Femur (tissue), 1 donor: ENCODE data around the gene FBXW4.
"Not testable (repeated sequence)": the region's sequence is repeated elsewhere in the genome, so short reads cannot be mapped to it uniquely, and the experiment has no call there.

Source experiments
- DNase-seq: peaks from one replicate; pipeline ENCODE4 v3.0.0-alpha.2; 2017

The FBXW4 gene

GRCh38 chr10:101651336-101651735 is 43.6 kb downstream of the FBXW4 start:
- DNase-seq, result no peak

DNA sequence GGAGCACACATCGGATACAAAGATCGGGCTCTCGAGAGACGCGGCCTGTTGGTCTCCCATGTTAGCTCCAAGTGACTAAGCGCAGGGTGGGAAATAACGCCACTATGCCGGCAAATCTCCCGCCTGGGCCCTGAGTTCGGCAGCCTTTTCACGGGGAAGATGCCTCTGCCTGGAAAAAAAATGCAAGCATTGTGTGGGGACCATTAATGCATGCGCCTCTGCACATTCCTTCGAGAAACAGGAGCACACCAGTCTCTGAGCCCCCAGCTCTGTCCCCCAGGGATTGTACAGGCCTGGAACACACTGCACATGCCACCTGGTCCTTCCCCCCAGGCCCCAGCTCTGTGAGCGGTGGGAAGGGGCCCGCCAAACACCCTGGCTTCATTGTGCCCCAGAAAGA is 44.1 kb downstream of the FBXW4 start:
- no peak for DNase-seq

DNA sequence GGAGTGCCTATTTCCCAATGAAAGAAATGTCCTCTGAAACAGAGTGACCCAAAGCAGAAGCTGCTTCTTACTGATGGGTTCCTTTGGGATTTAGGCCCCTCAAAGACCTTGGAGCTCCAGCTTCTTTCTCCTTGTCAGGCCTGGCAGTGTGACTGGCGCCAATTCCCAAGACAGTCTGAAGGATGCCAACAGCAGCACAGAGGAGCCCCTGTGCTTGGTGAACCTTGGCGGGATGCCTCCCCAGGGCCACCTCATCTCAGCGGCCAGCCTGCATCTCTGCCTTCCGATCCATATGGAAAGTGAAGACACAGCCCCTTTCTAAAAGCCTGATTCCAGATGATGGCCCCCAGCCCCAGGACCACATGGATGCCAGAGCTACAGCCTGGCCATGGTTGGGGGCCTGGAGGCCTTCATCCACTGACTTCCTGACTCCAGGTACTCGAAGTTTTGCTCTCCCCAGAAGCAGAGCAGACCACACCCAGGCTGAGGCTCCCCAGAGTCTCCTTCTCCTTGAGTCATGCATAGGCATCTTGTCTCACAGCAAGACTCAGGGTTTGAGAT is 45.4 kb downstream of the FBXW4 start:
- DNase-seq, result no peak

GRCh38 chr10:101647255-101647654 is 47.7 kb downstream of the FBXW4 start:
- no peak for DNase-seq

GRCh38 chr10:101646364-101646763 is 48.6 kb downstream of the FBXW4 start:
- peak; percentile 71 for DNase-seq

DNA sequence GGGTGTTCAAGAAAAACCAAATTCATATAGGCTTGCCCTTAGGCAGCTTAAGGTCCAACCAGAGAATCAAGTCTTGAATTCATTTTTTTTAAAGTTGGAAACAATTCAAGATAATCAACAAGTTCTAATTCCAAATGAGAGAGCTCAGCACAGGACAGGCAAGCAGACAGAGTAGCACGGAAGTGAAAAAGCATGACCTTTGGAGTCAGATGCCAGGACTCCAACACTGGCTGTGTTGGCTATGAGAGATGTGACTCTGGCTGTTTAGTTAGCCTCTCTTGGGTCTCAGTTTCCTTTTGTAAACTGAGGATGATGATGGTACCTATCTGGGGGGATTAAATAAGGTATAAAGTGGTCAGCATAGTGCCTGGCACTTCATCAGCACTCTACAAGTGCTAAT is 49.3 kb downstream of the FBXW4 start:
- no peak for DNase-seq

DNA sequence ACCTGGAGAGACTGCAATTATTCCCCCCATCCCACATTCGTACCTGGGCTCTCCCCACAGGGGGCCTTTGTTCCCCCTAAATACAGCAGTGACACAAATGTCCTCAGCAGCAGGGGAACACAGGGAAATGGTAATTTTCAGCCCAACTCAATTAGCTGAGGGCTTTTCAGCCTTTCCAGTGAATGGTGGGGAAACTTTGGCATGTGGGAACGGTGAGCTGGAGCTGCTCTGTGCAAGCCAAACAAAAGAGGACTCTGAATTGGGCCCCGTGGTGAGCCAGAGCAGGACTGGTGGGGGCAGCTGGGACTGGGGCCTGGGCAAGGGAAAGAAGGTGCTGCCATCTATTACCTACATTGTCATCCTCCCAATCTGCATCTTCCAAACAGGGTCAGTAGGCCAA is 51.0 kb downstream of the FBXW4 start:
- DNase-seq, result no peak

GRCh38 chr10:101643546-101643945 is 51.4 kb downstream of the FBXW4 start:
- no peak for DNase-seq

GRCh38 chr10:101639141-101639900 is 55.6 kb downstream of the FBXW4 start:
- no peak for DNase-seq

DNA sequence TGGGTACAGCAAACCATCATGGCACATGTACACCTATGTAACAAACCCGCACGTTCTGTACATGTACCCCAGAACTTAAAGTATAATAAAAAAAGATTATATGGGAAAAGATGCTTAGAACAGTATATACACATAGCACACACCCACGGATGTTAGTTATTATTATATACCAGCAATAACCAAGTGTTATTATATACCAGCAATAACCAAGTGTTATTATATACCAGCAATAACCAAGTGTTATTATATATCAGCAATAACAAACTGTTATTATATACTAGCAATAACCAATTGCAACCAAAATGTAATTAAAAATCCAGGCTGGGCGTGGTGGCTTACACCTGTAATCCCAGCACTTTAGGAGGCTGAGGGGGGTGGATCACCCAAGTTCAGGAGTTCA is 61.5 kb downstream of the FBXW4 start:
- not testable (repeated sequence) for DNase-seq

DNA sequence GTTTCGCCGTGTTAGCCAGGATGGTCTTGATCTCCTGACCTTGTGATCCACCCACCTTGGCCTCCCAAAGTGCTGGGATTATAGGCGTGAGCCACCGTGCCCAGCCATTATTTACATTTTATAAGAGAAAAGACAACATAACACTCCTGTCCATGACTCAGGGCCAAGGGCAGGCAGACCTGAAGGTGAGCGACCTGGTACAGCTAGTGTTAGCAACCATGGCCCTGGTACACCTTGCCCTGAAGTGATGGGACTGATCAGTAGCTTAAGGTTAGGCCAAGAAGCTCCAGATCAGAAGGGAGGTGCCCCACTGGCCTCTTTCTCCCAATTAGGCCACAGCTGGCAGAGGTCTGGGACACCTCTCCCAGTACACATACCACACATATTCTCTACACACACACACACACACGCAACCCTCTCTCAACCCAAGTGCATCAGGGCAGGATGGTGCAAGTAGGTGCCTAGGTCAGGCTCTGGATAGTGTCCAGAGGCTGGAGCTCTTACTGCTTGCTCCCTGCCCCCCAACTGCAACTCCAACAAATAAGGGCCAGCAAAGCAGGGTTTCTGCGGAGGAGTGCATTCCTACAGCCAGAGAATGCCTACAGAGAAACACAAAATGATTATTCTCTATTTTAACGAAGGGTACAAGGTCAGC is 63.0 kb downstream of the FBXW4 start:
- no peak for DNase-seq

GRCh38 chr10:101630633-101630920 is 64.4 kb downstream of the FBXW4 start:
- DNase-seq, result no peak

DNA sequence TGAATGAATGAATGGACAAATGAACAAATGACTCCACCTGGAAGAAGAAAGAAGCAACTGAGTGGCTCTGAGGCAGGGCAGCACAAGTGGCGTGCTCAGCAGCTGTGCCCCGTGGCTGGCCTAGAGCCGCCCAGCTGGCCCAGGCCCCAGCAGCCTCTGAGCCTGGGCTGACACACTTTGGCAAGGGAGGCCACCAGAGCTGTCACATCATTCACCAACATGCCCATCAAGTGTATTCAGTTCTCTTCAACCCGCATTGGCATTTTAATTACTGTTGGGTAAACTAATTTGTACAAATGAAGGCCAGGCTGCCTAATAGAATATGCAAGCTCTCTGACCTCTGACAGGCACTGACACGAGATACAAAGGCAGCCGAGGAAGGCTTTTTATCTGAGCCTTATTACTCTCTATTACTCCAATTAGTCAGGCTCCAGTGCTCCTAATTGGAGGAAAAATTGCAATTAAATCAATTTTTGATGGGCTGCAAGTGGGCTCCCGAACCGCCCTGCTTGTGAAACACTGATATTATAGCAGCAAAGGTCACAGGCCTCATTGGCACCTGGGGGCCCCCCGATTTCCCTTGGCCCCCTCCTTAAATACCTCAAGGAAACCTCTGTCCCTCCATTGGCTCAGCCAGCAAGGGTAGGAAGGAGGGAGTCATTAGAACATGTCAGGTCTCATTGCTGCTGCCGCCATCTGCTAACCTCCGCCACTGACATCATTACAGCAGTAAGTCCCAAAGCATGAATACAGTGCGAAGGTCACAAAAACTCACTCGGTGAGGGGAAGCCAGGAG is 64.9 kb downstream of the FBXW4 start:
- DNase-seq, result no peak

DNA sequence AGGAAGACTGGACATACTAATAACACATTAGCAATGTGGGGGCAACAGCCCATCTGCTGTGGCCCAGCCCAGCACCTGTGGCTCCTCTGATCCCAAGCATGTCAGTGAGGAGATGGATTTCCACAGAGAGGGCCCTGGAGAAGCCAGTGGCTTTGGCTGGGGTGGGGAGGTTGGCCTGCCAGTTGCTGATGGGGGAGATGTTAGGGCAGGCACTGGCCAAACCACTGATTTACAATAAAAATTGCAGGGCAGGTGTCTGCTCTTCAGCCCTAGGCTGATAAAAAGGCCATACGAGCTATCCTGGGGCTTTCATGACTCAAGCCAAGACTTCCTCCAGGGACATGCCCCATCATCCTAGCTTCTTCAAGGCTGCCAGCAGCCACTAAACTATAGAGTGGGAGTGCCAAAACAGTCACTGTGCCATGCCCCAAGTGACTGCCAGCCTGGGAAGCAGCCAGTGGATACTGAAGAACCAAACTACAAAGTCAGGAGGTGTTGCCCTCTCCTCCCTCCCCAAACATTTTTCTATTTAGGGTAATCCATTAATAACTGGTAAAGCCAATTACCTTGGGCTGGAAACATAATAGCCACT is 69.1 kb downstream of the FBXW4 start:
- DNase-seq, result no peak

GRCh38 chr10:101624526-101625102 is 70.4 kb downstream of the FBXW4 start:
- DNase-seq, result no peak

DNA sequence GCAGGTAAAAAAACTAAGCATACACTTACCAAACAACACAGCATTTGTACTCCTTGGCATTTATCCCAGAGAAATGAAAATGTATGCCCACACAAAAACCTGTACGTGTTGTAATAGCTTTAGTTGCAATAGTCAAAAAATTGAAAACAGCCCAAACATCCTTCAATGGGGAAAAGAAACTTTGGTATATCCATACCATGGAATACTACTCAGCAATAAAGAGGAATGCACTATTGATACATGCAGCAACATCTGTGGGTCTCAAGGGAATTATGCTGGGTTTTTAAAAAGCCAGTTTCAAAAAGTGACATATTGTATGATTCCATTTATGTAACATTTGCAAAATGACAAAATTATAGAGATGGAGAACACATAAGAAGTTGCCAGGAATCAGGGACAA is 71.4 kb downstream of the FBXW4 start:
- no peak for DNase-seq

GRCh38 chr10:101619983-101620382 is 75.0 kb downstream of the FBXW4 start:
- no peak for DNase-seq

DNA sequence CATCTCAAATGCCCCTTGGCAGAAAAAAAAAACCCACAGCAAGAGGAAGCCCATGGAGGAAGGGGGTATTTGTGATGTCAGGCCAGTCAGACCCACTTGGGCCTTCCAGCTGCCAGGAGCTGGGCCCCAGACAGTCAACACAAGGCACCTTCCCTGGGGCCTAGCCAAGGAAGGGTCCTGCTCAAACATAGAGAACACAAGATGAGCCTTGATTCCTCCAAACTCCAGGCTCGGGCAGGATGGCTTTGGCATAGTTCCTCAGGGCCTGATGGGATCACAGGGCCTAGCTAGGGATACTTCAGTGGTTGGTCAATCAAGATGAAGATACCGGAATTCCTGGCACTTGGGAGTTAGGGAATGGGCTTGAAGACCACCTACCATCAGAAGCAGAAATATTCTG is 76.1 kb downstream of the FBXW4 start:
- DNase-seq, result no peak

GRCh38 chr10:101617824-101618568 is 77.0 kb downstream of the FBXW4 start:
- DNase-seq, result no peak

DNA sequence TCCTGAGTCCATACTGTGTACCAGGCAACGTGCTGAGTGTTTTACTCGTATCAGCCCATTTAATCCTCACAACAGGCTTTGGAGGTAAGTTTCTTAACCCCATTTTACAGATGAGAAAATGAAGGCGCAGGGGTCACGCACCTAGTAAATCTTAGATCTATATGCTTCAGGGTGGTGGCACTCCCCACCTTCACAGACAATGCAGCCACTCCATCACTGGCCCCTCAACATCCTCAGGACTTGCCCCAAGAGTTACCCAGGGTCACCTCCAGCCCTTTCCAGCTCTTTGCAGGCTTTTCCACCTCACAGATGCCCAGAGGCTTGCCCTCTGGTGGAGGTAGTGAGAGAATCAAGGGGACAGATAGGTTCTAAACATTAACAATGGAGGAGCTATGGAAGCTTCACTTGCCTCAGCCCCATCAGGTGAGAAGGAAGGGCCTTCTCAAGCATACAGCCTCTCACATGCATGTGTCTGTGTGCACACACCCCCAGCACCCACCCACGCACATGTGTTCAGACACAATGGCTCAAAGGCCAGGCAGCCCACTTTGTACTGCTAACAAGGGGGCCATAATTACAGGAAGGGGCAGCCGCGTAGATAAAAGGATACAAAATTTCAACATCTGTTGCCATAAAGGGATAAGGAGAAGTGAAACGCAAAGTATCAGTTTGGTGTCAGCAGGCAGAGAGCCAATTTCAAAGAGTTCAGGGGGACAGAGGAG is 77.7 kb downstream of the FBXW4 start:
- no peak for DNase-seq

DNA sequence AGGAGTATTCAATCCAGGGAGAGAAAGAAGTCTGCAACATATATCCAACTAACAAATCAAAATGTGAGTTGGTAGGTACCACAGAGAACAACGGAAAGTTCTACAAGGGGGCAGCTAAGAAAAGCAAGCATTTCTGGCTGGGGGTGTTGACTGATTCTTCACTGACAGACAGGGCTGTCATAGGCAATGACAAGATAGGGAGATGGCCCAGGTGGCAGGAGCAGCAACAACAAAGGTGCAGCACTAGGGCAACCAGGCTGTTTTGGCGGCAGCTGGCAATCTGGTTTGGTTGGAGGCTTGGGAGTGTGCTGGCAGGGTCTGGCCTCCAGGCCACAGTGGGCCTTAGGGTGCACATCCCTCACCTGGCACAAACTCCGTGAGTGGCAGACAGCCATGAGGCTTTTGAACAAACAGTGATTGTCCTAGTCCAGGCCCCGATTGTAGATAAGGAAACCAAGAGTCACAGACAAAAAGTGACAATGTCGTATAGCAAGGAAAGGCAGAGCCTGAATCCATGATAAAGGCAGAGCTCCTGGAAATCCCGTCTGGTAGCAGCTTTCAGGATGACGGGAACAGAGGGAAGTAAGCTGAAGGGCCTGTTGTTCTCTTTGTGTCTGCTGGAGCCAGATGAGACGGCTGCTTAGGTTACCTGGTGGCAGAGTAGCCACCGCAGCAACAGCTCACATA is 78.4 kb downstream of the FBXW4 start:
- no peak for DNase-seq
